GM18505 (cell line): ENCODE measurements around the gene NEU2.
A peak's percentile ranks its signal among the peaks of the same experiment; 100 is the strongest.
"Not testable (repeated sequence)": the region's sequence is repeated elsewhere in the genome, so short reads cannot be mapped to it uniquely, and the experiment has no call there.

Source experiments
- ATAC-seq: cut with Tn5 transposase; IDR thresholded peaks from one replicate; pipeline ENCODE4 v1.9.1; 2021; ENCODE audit not compliant: unreplicated experiment
- POLR2A ChIP-seq: IDR thresholded peaks from 4 replicates; pipeline ENCODE4 v1.6.1; 2011; ENCODE audit warnings: borderline replicate concordance; ENCODE audit not compliant: insufficient read depth, insufficient read length; ENCODE audit errors: extremely low read depth

The NEU2 gene

GRCh38 chr2:233061591-233062450 lies 29.3 kb downstream of the NEU2 start:
- no peak for ATAC-seq
- TF ChIP-seq POLR2A = no peak

GRCh38 chr2:233062451-233062850 lies 30.0 kb downstream of the NEU2 start:
- no peak for ATAC-seq
- TF ChIP-seq POLR2A = no peak

DNA sequence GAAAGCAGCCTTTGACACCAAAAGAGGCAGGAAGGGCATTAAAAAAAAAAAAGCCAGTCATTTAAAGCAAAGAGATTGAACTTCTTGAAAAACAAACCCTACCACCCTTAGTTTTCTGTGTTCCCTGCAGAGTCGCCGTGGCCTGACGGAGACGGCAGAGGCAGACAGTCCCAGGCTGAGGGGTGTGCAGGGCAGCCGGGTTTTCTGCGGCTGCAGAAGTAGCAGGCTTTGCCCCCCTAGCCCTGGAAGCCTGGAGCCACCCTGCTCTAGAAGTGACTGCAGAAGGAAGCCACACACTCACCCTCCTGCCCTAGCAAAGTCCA lies 30.4 kb downstream of the NEU2 start:
- no peak for TF ChIP-seq POLR2A
- ATAC-seq = no peak

DNA sequence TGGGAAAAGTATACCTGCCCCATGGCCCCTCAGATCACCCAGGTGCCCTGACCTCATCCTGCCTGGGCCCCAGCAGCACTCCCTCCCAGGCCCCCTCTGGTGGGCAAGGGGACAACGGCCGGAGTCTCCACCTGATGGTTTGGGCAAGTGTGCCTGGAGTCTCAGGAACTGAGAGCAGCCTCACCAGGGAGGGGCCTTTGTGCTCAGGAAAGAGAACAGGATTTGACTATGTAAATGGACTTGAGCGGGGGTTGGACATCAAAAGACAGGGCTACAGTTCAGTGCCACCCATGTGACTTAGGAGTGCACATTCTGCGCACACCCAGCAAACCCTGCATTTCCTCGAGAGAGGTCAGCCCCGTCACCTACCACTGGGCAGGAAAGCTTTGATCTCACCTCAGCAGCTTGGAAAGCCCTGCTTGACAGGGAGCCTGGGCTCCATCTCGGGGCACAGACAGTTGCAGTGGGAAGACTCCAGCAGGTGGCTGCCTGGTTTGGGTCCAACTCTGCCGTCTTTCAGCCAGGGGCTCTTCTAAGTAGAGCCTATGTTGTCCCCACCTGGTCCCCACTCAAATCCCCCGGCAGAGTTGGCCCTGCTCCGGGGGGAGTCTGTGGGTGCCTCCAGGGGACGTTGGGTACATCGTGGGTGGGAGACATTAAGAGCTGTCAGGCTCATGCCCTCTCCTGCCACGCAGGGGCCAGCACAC lies 30.9 kb downstream of the NEU2 start:
- ATAC-seq = peak; percentile 37
- TF ChIP-seq POLR2A = peak; percentile 97

GRCh38 chr2:233063976-233064411 lies 31.5 kb downstream of the NEU2 start:
- no peak for ATAC-seq
- no peak for TF ChIP-seq POLR2A

- no peak for ATAC-seq
- no peak for TF ChIP-seq POLR2A
Measured at GRCh38 chr2:233064530-233065199, 32.2 kb downstream of the NEU2 start.

GRCh38 chr2:233065200-233065589 lies 32.7 kb downstream of the NEU2 start:
- not testable (repeated sequence) for ATAC-seq

DNA sequence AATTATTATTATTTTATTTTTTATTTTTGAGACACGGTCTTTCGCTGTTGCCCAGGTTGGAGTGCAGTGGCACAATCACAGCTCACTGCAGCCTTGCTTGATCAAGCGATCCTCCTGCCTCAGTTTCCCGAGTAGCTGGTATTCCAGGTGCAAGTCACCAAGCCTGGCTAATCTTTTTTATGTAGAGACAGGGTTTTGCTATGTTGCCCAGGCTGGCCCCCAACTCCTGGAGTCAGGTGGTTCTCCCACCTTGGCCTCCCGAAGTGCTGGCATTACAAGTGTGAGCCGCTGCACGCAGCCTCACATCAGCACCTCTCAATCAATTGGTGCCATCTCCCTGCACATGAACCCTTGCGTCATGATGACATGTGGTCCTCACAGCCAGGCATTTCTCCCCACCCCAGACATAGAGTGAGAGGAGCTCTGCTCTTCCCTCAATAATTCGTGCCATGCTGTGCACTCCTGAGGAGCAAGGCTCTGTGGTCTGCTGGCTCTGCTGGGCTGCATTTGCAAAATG lies 33.5 kb downstream of the NEU2 start:
- no peak for ATAC-seq
- no peak for TF ChIP-seq POLR2A

GRCh38 chr2:233068762-233069418 lies 36.4 kb downstream of the NEU2 start:
- ATAC-seq = no peak
- no peak for TF ChIP-seq POLR2A

GRCh38 chr2:233072838-233073237 lies 40.4 kb downstream of the NEU2 start:
- no peak for TF ChIP-seq POLR2A
- ATAC-seq = no peak

- no peak for TF ChIP-seq POLR2A
- ATAC-seq = no peak
Measured at GRCh38 chr2:233074106-233074505, 41.6 kb downstream of the NEU2 start.

DNA sequence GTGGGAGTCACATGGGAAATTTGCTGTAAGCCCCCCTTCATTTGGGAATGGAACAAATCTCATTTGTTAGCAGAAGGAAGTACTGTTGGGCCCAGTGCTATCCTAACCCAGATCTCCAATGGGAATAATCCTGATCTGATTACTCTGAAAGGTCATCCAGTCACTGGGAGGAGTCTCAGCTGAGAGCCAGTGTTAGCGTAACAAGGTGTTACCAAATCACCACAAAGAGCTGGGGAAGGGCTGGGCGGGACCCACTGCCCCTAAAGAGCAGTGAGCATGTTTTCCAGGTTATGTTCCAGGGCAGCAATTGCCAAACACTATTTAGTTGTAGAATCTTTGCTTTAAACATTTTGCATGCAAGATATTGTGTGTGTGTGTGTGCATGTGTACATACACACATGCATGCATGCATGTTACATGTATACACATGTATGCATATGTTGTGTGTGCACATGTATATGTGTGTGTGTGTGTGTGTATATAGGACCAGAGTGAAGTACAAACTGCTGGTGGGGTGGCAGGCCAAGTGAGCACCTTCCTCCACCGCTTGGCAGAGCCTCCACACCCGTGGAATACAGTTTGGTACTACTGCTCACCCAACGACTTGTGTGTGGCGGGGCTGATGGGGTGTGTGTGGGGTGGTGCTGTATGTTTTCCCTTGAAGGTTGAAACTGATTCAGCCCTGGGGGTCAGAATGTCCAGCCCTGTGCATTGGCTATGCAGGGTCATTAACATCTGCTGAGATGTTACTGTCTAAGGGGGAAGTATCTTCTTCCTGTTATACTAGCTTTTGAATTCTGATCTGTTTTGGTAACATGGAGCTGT lies 42.9 kb downstream of the NEU2 start:
- ATAC-seq = no peak
- TF ChIP-seq POLR2A = peak; percentile 4
